GM21526 (cell line): ENCODE results near the gene DMGDH.

Experiments used
- ATAC-seq: cut with Tn5 transposase; IDR thresholded peaks from one replicate; pipeline ENCODE4 v1.9.1; 2021; ENCODE audit warnings: moderate library complexity; ENCODE audit not compliant: unreplicated experiment, low FRiP score

DMGDH gene

DNA sequence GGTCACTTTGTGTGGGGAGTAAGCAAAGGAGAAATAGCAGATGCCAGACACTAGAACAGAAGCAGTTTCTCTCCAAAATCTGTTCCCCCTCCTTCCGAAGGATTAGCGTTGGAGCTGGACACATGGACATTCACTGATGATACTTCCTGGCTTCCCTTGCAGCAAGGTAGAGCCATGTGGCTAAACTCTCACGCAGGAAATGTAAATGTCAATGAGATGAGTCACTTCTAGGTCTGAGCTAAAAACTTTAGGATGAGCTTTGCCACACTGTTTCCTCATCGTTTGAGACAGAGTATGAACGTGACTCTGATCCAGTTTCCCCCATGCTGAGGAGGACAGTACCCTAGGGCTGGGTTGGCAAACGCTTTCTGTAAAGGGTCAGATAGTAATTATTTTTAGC, 5.2 kb upstream of the DMGDH start:
- ATAC-seq, result no peak

DNA sequence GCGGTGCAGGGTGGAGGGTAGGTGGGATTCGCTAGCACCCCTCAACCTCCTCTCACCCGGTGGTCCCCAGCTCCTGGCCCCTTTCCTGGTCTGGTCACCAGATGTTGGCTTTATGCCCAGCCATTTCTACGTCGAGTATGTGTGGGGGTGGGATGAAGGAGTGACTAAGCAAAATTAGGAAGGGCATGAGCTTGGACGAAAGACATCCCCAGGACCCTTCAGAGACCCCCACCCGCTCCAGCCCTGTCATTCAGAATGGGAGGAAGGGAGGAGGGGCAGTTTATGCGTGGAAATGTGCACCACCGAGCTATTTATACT, 835 bp upstream of the DMGDH start:
- no peak for ATAC-seq

DNA sequence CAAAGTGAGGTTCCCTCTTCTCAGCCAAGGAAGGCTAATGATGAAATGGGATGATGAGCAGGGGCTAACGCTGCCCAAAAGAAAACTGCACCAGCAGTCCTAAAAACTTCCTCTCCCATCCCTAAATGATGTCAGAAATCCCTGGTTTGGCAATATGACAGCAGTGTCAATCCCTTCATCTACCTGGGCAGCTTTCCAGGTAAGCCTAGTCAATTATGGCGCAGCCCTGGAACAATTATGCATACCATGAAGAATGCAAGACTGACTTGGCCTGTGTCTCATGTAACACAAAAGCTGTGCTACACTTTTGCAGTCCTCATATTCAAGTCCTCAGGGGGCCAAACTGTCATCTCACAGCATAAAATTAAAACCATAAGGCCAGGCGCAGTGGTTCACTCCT, 7.0 kb downstream of the DMGDH start:
- ATAC-seq, result no peak

DNA sequence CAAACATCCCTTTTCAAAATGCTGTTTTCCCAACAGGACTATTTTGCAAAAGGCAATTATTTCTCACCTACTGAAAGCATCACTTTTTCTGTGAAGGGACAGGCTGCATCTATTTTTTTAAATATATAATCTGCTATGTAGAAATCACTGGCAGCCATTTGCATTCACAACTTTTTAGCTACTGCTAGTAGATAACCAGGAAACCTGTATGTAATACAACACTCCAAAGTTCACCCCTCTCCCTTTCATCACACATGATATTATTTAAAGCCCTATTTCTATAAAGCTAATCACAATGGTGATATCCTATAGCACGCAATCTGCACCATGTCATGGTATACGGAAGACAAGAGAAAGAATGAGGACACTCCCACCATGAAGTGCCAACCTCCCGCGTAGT, 9.8 kb downstream of the DMGDH start:
- no peak for ATAC-seq

DNA sequence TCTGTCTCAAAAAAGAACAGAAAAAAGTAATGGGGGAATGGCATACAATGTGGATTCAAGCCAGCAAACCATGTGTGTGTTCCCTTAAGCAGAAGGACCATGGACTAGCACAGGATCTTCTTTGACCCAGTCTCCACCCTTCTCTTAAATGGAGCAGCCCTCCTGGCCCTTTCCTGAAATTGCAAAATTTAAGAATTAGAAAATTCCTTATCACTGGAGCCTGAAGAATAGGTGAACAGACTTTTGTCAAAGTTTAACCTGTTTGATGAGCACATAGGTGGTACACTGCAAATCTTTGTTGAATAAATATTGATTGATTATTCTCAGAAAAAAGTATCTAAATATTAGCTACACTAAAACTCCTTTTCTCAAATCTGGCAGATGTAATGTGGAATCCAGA, 12.6 kb downstream of the DMGDH start:
- no peak for ATAC-seq

DNA sequence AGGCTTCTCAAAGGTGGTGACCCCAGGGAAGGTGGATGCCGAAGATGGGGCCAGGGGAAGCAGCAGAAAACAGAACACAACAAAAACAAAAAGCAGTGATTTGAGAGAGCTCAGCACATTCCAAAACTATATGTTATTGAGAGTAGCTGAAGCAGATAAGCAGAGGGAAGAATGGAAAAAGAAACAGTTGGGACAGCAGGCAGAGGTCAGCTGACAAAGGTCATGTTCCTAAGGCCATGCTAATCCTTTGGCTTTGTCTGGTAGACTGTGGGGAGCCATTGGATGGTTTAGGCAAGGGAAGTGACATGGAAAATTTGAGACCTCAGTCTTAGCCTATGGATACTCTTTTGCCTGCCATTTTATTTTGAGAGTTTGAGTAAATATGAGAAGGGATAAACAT, 14.5 kb downstream of the DMGDH start:
- no peak for ATAC-seq

DNA sequence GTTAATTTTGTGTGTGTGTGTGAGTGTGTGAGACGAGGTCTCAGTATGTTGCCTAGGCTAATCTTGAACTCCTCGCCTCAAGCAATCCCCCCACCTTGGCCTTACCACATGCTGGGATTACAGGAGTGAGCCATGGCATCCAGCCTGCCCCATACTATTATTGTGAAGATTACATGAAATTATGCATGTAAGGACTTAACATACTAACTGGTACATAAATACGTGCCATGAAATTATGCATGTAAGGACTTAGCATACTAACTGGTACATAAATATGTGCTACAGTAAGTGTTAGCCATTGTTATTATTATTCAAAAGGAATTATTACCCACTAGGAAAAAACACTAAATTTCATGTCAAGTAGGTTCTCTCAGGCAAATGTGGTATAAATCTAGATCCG, 16.2 kb downstream of the DMGDH start:
- no peak for ATAC-seq

DNA sequence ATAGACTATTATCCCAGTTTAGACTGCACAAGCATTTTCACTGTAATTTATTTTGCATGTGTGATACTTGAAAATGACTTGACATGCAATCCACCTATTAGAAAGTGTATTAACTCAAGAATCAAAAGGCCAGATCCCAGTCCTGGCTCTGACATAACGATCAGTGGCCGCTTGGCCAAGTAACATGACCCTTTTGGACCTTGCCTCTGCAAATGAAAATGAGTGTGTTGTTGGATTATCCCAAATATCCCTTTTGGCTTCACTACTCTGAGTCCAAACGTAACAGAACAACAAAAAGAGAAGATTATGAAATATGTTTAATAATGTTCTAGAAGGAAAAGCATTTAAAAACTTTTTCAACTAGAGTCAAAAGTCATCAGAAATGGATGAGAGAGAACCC, 19.0 kb downstream of the DMGDH start:
- ATAC-seq, result no peak

DNA sequence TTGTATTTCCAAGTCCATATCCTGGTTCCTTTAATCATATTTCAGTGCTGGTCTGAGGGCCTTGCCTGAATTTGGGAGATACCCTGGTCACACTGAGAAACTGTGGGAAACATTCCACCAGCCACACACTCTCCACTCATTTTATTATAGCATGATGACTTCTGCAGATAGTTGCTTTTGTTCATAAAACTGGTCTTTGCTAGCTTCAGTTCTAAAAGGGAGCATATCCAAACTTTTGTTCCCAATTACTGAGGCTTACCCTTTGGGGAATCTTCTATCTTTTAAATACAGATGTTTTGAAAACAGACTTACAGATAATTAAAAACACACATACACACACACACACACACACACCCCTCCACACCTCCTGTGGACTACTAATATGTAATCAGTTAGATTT, 21.0 kb downstream of the DMGDH start:
- no peak for ATAC-seq

DNA sequence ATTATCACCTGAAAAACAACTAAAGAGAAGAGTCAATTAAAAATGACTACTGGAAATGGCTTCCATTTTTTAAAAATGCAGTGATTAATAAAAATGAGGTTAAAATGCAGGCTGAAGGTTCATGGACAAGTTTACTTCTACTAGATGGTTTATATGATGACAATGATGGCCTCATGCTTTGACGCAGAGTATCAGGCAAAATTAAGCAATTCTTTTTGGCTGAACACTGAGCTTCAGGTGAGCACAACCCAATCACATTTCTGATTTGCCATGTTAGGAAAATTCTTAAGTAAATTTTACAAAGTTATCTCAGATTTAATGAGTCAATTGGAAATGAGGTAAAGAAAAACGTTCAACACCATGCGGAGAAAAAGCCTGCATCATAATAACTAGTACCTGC, 22.3 kb downstream of the DMGDH start:
- ATAC-seq, result no peak

DNA sequence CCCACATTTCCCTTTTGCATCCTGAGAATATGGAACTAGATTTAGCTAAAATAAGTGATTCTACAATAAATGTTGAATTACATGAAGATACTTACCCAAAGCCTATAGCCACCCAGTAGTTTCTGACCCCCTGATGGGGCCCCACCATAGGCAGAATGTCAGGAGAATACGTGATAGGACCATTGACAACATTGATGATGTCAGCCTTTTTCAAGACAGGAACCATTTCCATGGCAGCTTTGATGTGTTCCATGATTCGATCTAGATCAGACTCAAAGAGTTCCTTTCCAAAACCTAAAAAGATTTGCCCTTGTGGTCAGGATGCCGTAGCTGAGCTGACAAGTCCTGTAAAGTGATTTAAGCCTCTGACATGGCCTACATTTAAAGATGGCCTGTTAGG, 27.3 kb downstream of the DMGDH start:
- no peak for ATAC-seq

DNA sequence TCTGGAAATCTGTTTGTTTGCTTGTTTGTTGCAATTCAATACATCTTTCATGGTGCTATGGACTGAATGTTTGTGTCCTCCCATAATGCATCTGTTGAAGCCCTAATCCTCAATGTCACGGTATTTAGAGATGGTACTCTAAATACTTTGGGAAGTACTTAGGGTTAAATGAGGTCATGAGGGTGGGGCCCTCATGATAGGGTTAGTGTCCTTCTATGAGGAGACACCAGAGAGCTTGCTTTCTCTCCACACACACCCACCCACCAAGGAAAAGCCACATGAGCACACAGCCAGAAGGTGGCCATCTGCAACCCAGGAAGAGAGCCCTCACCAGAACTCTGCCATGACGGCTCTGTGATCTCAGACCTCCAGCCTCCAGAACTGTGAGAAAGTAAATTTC, 32.7 kb downstream of the DMGDH start:
- no peak for ATAC-seq

DNA sequence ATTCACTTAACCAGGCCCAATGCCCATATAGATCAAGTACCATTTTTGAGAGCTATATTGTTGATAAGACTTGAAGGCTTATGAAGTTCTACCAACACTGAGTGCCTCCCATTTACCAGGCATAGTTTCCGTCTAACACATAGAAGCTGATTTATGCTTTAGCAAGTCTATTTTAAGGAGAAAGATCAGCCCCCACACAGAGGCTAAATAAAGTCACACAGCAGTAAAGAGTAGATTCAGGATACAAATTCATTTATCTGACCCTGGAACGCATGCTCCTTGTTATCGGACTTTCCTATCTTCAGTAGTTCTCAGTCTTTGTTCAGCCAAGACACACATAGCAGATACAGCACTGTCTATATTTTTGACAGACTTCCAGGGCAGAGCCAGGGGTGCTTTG, 34.2 kb downstream of the DMGDH start:
- ATAC-seq, result no peak

DNA sequence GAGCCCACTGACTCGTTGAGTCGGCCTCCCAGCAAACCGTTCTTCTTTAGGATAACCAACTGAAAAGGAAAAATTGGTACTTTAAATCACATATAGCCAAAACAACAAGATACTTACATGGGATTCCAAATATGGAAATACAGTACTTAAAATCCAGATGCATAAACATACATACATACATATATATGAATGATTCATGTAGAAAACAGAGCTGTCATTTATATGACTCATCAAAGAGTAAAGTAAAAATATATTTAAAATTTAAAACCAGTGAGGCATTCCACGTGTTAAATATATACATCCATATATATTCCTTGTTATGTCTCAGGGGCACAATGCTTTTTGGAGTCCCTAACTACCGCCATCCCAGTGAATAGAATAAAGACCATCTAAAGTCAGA, 36.7 kb downstream of the DMGDH start:
- ATAC-seq, result no peak

DNA sequence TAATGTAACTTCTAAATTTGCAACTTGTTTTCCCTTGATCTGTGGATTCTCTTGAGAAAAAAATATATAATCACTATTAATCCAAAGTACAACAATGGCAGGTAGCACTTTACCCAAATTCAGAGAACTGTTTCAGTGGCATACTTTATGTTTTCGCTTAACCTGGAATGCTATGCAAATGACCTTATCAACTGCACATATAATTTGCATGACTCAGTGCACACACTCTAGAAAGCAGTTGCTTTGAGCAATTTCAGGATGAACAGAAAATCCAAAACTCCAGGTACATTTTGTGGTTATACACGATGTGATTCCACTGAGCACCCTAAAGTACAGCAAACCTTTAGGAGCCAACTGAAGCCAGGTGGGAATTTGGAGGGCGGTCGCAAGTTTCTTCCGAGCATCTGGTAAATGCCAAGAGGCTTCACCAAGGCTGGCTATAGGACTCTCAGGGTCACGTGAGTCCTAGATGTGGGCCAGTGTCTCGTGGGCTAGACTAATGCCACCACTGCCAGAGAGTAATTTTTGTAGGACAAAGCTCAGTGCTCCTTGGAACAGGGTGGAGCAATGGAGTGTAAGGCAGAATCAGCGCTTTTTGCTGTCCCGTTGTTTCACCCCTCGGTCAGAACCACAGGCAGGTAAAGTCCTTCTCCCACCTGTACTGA, 37.3 kb downstream of the DMGDH start:
- ATAC-seq, result no peak

DNA sequence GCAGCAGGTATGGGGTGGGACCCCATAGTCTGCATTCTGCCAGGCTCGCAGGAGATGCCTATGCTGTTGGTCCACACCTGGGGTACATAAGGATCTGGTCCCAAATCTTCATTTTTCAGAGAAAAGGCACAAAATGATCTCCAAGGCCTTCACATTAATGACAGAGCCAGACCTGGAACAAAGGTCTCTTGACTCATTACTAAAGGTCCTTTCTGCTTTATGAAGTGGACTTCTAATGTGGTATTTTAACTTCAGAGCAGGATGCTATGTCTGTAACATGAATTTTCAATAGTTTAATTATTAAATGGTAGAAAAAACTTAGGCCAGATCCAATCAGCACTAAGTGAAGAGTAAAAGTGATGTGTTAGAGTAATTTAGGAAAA, 38.0 kb downstream of the DMGDH start:
- no peak for ATAC-seq

DNA sequence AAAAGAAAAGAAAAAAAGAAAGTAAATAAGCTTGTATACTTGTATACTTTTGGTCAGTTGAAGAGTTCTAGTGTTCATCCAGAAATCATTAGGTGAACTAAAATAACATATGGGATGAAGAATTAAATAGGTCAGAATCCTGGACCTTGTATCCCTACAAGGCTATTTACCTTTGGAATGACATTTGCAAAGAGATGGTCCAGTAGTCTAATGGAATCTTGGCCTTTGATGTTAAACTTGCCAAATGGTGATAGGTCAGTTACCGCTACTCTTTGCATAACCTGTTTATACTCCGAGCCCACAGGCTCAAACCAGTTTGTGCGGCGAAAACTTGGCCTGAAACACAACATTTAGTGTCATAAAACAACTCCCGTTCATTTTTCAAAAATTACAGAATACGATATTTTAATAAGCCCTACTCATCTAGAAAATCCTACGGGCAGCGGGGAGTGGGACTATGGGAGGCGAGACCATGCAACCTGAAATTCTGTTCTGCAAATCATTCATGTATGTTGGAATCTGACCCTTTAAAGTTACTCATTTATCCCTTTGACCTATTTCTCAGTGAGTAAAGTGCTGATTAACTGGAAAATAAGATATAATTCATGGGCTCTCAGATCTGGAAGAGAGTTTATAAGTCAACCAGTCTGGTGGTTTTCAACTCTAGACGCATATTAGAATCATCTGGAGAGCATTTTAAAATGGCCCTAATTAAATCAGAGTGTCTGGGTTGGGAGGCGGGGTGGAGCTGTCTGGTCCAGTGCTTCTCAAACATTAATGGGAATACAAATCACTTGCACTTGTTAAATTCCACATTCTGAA, 38.6 kb downstream of the DMGDH start:
- ATAC-seq, result no peak

DNA sequence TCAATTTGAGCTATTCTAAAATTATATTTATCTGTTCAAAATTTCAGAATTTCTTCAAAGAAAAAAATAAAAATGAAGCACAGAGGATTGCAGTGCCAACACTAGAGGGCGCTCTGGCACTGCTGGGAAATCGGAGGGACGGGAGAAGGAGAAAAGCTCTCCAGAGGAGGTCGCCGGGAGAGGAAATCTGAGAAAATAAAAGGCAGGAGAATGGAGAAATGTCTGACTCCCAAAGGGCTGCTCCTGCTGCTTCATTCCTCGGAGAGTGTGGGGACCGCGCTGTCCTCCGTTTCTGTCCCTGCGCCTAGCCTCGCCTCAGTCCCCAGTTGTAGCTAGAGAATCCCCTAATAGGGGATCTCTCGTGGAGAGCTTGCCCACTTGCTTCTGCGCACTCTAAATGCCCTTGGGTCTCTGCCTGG, 44.4 kb downstream of the DMGDH start:
- no peak for ATAC-seq

DNA sequence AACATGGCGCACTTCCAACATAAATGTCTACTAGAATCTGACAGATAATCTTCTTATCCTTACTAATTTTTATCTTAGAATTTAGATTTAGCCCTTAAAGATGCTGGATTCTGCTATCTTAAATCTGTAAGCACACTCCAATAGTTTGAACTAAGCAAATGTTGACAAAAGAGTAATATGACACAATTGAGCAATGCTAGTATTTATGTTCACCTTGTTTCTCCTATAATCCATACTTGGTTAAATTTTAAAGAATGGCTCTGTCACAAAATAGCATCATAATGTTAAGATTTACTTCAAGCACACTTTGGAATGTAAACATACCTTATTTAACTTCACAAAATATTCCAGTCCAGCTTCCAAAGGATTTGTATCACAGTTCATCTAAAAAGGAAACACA, 45.5 kb downstream of the DMGDH start:
- ATAC-seq, result no peak

DNA sequence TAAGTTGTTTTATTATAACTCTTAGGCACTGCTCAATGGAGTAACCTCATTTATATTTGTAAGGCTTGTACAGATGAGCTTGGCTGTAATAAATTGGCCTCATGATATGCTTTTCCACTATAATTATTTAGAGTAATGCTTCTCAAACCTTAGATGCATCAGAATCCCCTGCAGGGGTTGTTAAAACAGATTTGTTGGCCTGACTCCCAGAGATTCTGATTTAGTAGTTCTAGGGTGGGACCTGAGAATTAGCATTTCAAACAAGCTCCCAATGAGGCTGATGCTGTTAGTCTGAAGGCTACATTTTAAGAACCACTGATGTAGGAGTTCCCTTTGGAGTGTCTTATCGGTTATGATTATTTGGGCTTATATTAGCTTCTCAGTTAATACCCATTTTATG, 46.1 kb downstream of the DMGDH start:
- no peak for ATAC-seq

DNA sequence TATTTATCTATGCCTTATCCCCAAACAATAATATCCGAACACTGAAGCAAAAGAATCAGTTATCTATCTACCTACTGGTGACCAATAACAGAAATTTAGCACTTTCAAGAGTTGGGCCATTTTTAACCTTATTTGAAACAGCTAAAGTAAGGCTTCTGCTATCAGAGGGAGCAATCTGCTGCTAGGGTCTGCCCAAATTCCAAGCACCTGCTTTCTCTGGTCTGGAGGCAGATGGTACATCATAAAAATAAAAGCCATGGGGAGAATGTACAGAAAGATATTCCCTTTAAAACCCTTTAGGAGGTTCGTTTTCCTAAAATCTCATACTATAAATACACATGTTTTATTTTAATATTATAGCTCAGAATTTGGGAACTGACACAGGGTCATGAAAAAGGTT, 46.7 kb downstream of the DMGDH start:
- no peak for ATAC-seq

DNA sequence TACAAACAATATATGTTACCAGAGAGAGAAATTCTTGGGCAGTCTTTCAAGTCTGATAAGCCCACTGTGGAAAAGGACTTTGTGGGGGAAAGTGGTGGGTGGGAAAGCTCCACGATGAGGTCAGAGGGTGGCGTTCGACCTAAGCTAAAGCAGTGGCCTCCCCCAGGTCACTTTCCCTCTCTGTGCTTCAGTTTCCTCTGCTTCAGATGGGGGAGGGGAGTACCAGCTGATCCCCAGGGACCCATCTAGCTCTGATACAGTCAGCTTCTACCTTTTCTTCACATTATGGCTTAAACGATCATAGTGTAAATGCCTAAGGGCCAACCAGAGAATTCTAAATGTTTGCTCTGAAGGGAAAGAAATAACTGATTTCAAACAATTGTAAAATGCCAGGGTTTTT, 47.7 kb downstream of the DMGDH start:
- ATAC-seq, result no peak
